NCI-H146 (cell line): Measurements from ENCODE around the gene SLC25A5.
"Not testable (repeated sequence)": the region's sequence is repeated elsewhere in the genome, so short reads cannot be mapped to it uniquely, and the experiment has no call there.

Source experiments
- DNase-seq: peaks from one replicate; lab custom pipeline; 2025; lab: John Stamatoyannopoulos, UW

The SLC25A5 gene

DNA sequence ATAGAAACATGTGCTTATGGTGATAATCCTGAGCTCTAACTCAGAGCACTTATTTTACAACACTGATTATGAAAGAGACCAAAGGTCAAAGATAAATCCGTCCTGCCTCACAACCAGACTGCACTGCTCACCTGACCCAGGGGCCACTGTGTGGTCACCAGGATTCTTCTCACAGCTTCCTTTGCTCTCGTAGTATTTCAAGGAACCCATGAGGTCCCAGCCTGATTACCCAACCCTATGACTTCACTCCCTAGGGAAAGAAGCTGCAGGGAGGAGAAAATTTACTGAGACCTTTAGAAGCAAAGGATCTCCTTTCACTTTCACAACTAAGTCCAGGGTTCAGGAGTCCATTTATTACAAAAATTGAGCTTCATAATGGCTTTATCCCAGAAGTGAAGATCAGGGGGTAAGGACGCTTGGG lies 9.6 kb downstream of the SLC25A5 start:
- DNase-seq, result no peak

DNA sequence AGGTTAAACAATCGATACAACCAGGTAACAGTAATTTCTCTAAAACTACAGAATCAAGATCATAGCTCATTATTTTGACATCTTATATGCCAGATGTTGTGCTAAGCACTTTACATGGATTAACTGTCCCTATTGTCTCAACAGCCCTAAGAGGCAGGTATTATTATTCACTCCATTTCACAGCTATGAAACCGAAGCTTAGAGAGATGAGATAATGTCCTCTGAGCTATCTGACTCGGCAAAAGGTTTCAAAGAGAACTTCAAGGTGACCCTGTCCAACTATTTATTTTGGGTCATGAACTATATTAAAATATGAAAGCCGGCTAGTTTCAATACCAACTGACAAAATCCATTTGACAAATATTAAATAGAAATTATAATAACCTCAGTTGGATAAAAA lies 10.3 kb downstream of the SLC25A5 start:
- no peak for DNase-seq

DNA sequence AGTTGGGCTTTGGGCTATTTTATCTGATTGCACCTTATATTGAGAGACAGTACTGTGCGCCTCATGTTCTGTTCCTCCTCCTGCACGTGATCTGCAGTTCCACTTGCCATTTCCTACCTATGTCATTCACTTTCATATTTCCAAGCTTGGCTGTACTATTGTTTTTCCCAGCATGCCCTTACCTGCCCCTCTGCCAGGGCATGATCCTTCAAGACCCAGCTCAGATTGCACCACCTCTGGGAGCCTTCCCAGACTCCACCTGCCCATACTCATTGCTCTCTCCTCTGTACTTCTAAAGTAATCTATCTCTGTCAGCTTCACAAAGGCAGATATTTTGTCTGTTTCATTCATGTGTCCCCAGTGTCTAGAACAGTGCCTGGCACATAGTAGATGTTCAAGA lies 11.6 kb downstream of the SLC25A5 start:
- DNase-seq, result no peak

- DNase-seq, result no peak
Observed at GRCh38 chrX:119481323-119481801, 13.1 kb downstream of the SLC25A5 start.

DNA sequence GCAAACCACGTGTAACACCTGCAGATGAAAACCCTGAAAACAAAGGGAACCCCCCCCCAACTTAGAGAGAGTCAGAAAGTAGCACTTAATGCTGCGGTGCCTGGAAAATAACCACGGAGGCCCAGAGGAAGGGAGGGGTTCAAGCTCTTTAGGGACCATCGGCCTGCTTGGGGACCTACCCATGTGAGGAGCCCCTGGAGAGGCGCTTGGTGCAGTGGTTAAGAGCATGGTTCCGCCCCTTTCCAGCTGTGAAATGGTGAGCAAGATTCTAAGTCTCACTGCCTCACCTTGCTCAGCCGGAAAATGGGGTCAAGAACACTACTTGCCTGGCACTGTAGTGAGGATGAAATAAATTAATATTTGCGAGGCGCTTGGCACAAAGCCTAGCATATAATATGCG lies 13.8 kb downstream of the SLC25A5 start:
- no peak for DNase-seq

GRCh38 chrX:119482481-119483480 lies 14.5 kb downstream of the SLC25A5 start:
- peak; percentile 71 for DNase-seq

DNA sequence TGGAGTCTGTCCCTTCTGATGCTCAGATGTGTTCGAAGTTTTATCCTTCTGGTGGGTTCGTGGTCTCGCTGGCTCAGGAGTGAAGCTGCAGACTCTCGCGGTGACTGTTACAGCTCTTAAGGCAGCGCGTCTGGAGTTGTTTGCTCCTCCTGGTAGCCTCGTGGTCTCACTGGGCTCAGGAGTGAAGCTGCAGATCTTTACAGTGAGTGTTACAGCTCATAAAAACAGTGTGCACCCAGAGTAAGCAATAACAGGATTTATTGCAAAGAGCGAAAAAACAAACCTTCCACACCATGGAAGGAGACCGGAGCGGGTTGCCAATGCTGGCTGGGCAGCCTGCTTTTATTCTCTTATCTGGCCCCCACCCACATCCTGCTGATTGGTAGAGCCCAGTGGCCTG lies 18.5 kb downstream of the SLC25A5 start:
- no peak for DNase-seq

DNA sequence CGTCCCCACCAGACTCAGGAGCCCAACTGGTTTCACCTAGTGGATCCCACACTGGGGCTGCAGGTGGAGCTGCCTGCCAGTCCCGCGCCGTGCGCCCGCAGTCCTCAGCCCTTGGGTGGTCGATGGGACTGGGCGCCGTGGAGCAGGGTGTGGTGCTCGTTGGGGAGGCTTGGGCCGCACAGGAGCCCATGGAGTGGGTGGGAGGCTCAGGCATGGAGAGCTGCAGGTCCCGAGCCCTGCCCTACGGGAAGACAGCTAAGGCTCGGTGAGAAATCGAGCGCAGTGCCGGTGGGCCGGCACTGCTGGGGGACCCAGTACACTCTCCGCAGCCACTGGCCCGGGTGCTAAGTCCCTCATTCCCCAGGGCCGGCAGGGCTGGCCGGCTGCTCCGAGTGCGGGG lies 19.5 kb downstream of the SLC25A5 start:
- DNase-seq, result not testable (repeated sequence)

GRCh38 chrX:119488749-119489148 lies 20.5 kb downstream of the SLC25A5 start:
- peak; percentile 59 for DNase-seq

DNA sequence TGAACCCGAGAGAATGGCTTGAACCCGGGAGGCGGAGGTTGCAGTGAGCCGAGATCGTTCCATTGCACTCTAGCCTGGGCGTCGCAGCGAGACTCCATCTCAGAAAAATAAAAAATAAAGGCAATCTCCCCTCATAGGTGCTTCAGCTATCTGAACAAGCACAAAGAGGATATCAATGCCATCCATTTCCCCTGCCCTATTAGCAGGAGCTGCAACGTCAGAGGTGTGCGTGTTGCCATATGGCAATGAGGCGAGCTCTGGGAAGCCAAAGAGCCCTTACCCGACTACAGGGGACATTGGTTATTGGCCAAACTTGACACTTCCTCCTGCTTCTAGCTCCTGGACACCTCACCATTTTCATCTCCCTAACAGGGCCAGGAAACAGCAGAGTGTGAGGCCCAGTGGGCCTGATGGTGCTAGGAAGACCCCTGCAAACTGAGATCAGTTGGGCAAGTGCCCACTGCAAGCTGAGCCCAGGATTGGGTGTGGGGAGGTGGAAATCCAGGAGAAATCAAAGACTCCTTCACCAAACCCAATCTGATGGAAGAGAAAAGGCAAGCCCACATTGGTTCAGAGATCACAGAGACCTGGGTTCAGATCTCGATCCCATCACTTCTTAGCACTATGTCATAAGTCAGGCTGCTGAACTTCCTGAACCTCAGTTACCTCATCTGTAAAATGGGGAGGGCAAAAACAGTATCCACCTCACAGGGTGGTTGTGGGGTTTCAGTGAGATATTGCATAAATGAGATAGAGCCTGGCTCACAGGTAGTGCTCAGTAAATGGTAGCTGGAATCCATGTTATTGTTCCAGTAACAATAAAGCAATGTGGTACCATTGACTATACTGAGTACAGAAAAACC lies 21.2 kb downstream of the SLC25A5 start:
- DNase-seq, result no peak

- DNase-seq, result no peak
Observed at GRCh38 chrX:119492463-119492862, 24.2 kb downstream of the SLC25A5 start.

DNA sequence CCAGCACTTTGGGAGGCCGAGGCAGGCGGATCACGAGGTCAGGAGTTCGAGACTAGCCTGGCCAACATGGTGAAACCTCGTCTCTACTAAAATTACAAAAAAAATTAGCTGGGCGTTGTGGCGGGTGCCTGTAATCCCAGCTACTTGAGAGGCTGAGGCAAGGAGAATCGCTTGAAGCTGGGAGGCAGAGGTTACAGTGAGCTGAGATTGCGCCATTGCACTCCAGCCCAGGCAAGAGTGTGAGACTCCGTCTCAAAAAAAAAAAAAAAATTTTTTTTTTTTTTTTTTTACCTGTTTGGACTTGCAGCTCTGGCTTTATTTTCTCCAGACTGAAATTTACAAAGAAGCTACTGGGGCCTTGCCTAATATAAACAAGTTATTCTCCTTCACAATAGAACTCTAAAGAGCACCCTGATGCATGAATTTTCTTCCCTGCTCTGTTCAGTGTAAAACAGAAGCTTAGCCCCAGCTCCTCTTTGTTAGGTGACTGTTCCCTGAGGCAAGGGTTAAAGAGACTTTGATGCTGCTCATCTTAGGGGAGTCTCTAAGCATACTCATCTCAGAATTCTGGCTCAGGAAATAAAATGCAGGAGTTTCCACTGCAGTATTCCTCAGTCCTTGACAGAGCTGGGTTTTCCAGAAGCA lies 25.7 kb downstream of the SLC25A5 start:
- DNase-seq, result not testable (repeated sequence)

- no peak for DNase-seq
Observed at GRCh38 chrX:119495734-119496726, 27.8 kb downstream of the SLC25A5 start.

GRCh38 chrX:119497185-119497584 lies 28.9 kb downstream of the SLC25A5 start:
- no peak for DNase-seq

- no peak for DNase-seq
Observed at GRCh38 chrX:119500061-119500800, 32.0 kb downstream of the SLC25A5 start.

- DNase-seq, result no peak
Observed at GRCh38 chrX:119501511-119502148, 33.4 kb downstream of the SLC25A5 start.

DNA sequence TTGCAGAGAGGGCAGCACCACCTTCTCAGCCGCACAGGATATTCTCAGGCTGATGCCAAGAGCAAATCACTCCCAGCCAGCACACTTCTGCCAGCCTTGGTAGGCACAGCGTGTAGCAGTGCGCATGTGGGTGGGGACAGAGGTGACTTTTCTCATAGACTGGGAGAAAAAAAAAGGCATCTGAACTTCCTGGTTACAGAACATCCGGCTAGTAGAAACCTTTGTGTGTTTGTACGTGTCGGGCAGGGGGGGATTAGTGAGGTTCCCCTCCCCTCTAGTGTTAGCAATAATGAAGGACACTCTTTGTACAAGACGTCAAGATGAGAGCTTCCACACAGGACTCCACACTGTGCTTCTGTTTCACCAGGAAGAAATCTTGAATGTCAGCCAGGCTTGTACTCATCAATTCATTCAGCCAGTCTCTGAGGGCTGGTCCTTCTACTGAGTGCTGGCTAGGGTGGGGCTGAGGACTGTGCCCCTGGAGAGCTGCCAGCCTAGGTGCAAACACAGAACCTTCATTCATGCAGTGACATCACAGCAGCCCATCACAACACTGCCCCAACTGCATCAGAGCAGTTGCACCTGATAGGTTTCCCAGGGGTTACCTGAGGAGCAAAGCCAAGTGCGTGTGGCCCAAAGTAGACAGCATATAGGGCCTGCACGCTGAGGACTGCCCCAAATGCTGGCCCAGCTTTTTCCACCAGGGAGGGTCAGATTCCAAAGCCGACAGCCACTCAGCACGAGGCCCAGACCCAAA lies 34.7 kb downstream of the SLC25A5 start:
- DNase-seq, result no peak

GRCh38 chrX:119503484-119503861 lies 35.2 kb downstream of the SLC25A5 start:
- DNase-seq, result no peak

- not testable (repeated sequence) for DNase-seq
Observed at GRCh38 chrX:119505145-119505544, 36.9 kb downstream of the SLC25A5 start.
